Measurements from ENCODE around the gene CHRNA5.
"Not testable (repeated sequence)": the region's sequence is repeated elsewhere in the genome, so short reads cannot be mapped to it uniquely, and the experiment has no call there.

The CHRNA5 gene

GRCh38 chr15:78603467-78603866 is 38.1 kb downstream of the CHRNA5 start:
- H3K4me2 ChIP-seq (ENCODE audit: low read length), result no peak overlapping the region

GRCh38 chr15:78604420-78604819 is 39.1 kb downstream of the CHRNA5 start:
- Histone ChIP-seq H3K9ac (ENCODE audit: low read length) (no peak overlapping the region), H2AFZ (ENCODE audit: low read depth, low read length) (no peak overlapping the region), H3K27ac (ENCODE audit: low read length) (no peak overlapping the region), H3K4me2 (ENCODE audit: low read length) (no peak overlapping the region), H4K20me1 (ENCODE audit: insufficient read depth, low read length) (no peaks in the 10 kb centered on the region), H3K27me3 (ENCODE audit: low read depth, low read length) (no peaks in the 10 kb centered on the region), H3K79me2 (ENCODE audit: low read length) (no peaks in the 10 kb centered on the region), H3K4me1 (ENCODE audit: low read length) (no peaks in the 10 kb centered on the region), H3K36me3 (replicated peaks; ENCODE audit: low read depth, low read length) (peaks cover 6% of the 10 kb centered on the region), H3K9me3 (ENCODE audit: insufficient read depth, low read length) (no peaks in the 10 kb centered on the region), H3K4me3 (ENCODE audit: low read length) (no peak overlapping the region)
- TF ChIP-seq EZH2phosphoT487 (IDR thresholded peaks at IDR 0.05; ENCODE audit: low read depth) (no peak), CTCF (IDR thresholded peaks at IDR 0.05; ENCODE audit: low read depth, low read length) (no peak)

More at GRCh38 chr15:78603467-78603866, 38.1 kb downstream of the CHRNA5 start:
- Histone ChIP-seq H3K9me3 (ENCODE audit: insufficient read depth, low read length) (no peaks in the 10 kb centered on the region), H4K20me1 (ENCODE audit: insufficient read depth, low read length) (no peaks in the 10 kb centered on the region), H3K27me3 (ENCODE audit: low read depth, low read length) (no peaks in the 10 kb centered on the region), H3K36me3 (replicated peaks; ENCODE audit: low read depth, low read length) (peaks cover 6% of the 10 kb centered on the region), H3K4me3 (ENCODE audit: low read length) (no peak overlapping the region), H3K9ac (ENCODE audit: low read length) (no peak overlapping the region), H3K79me2 (ENCODE audit: low read length) (no peaks in the 10 kb centered on the region), H3K4me1 (ENCODE audit: low read length) (no peaks in the 10 kb centered on the region), H2AFZ (ENCODE audit: low read depth, low read length) (no peak overlapping the region), H3K27ac (ENCODE audit: low read length) (no peak overlapping the region)
- TF ChIP-seq EZH2phosphoT487 (IDR thresholded peaks at IDR 0.05; ENCODE audit: low read depth) (no peak), CTCF (IDR thresholded peaks at IDR 0.05; ENCODE audit: low read depth, low read length) (no peak)

DNA sequence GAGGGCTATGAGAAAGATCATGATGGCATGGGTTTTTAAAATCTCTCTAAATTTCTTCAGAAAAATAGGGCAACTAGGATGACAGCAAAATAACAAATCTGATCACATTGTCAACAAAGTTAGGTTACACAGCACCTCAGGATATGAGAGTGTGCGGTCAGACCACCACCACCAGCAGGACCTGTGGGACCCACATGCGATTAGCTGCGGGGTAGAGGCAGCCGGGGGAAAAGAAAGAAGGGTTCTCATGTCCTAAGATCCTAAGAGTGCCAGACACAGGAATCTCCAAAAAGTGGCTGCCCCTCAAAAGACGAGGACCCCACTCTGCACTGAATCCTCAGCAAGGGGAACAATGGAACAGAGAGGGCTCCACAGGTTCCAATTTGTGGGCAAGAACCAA is 39.9 kb downstream of the CHRNA5 start:
- no peak overlapping the region for H3K4me2 ChIP-seq (ENCODE audit: low read length)
- no peak overlapping the region for H3K4me3 ChIP-seq (ENCODE audit: low read length)
- H3K36me3 ChIP-seq (replicated peaks; ENCODE audit: low read depth, low read length), result peaks cover 6% of the 10 kb centered on the region
- H4K20me1 ChIP-seq (ENCODE audit: insufficient read depth, low read length), result no peaks in the 10 kb centered on the region
- H3K9ac ChIP-seq (ENCODE audit: low read length), result no peak overlapping the region
- no peaks in the 10 kb centered on the region for H3K79me2 ChIP-seq (ENCODE audit: low read length)
- no peaks in the 10 kb centered on the region for H3K27me3 ChIP-seq (ENCODE audit: low read depth, low read length)
- no peak overlapping the region for H3K27ac ChIP-seq (ENCODE audit: low read length)
- no peak overlapping the region for H2AFZ ChIP-seq (ENCODE audit: low read depth, low read length)
- no peaks in the 10 kb centered on the region for H3K4me1 ChIP-seq (ENCODE audit: low read length)
- TF ChIP-seq EZH2phosphoT487 (IDR thresholded peaks at IDR 0.05; ENCODE audit: low read depth), result no peak
- TF ChIP-seq CTCF (IDR thresholded peaks at IDR 0.05; ENCODE audit: low read depth, low read length), result no peak
- H3K9me3 ChIP-seq (ENCODE audit: insufficient read depth, low read length), result no peaks in the 10 kb centered on the region

- Histone ChIP-seq H3K27ac (ENCODE audit: low read length) (no peak overlapping the region), H3K36me3 (replicated peaks; ENCODE audit: low read depth, low read length) (peaks cover 6% of the 10 kb centered on the region), H3K9ac (ENCODE audit: low read length) (no peak overlapping the region), H3K27me3 (ENCODE audit: low read depth, low read length) (no peaks in the 10 kb centered on the region), H3K79me2 (ENCODE audit: low read length) (no peaks in the 10 kb centered on the region), H3K4me3 (ENCODE audit: low read length) (no peak overlapping the region), H3K4me1 (ENCODE audit: low read length) (no peaks in the 10 kb centered on the region), H3K9me3 (ENCODE audit: insufficient read depth, low read length) (no peaks in the 10 kb centered on the region), H3K4me2 (ENCODE audit: low read length) (no peak overlapping the region), H2AFZ (ENCODE audit: low read depth, low read length) (no peak overlapping the region), H4K20me1 (ENCODE audit: insufficient read depth, low read length) (no peaks in the 10 kb centered on the region)
- TF ChIP-seq EZH2phosphoT487 (IDR thresholded peaks at IDR 0.05; ENCODE audit: low read depth) (no peak), CTCF (IDR thresholded peaks at IDR 0.05; ENCODE audit: low read depth, low read length) (no peak)
These were observed 40.4 kb downstream of the CHRNA5 start for GRCh38 chr15:78605680-78606079.

DNA sequence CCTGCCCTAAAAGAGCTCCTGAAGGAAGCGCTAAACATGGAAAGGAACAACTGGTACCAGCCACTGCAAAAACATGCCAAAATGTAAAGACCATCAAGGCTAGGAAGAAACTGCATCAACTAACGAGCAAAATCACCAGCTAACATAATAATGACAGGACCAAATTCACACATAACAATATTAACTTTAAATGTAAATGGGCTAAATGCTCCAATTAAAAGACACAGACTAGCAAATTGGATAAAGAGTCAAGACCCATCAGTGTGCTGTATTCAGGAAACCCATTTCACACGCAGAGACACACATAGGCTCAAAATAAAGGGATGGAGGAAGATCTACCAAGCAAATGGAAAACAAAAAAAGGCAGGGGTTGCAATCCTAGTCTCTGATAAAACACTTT is 44.2 kb downstream of the CHRNA5 start:
- H3K4me1 ChIP-seq (ENCODE audit: low read length); H3K4me3 ChIP-seq (ENCODE audit: low read length); H2AFZ ChIP-seq (ENCODE audit: low read depth, low read length); H3K9me3 ChIP-seq (ENCODE audit: insufficient read depth, low read length); H3K79me2 ChIP-seq (ENCODE audit: low read length); H3K27me3 ChIP-seq (ENCODE audit: low read depth, low read length); H3K27ac ChIP-seq (ENCODE audit: low read length); H4K20me1 ChIP-seq (ENCODE audit: insufficient read depth, low read length); H3K36me3 ChIP-seq (replicated peaks; ENCODE audit: low read depth, low read length); H3K4me2 ChIP-seq (ENCODE audit: low read length); H3K9ac ChIP-seq (ENCODE audit: low read length): not testable (repeated sequence)
